ENCODE measurements around the gene MCM9.

MCM9 gene

DNA sequence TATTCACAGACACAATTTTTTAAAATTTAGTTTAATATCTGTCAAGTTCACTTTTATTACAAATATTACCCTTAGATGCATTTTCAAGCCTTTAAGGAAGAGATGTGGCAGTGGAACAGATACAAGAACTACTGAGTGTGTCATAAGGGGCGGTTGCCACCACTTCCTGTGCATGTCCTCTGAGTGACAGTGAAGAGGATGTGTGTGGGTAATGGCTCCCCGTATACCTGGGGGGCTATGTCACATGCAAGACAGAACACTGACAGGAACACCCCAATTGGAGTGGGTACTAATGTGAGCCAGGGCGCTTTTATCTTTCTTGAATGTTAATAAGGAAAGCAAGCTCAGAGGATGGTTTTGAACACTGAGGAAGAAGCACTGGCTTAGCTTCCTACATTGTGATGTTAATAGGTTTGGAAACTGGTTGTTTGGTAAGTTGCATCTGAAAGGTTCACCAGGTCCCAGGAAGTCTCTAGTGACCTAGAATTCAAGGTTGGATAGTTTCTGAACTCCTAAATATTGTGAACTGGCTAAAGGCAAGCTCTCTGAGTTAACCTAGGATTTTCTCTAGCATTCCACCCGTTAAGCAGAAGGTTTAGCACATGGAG lies 124.4 kb downstream of the MCM9 start:
- peaks cover 12% of the 10 kb centered on the region; the same call in 1 of the 2 replicates for H3K36me3 ChIP-seq (ENCODE audit: insufficient read depth, low read length)
- no peak overlapping the region for H2AFZ ChIP-seq (ENCODE audit: low read length)
- H3F3A ChIP-seq (ENCODE audit: insufficient read depth, low read length), result no peaks in the 10 kb centered on the region
- H3K9ac ChIP-seq (ENCODE audit: low read length), result no peak overlapping the region
- no peak for TF ChIP-seq EZH2 (IDR thresholded peaks at IDR 0.05; ENCODE audit: borderline replicate concordance, low read length)
- TF ChIP-seq, protein P1, sequence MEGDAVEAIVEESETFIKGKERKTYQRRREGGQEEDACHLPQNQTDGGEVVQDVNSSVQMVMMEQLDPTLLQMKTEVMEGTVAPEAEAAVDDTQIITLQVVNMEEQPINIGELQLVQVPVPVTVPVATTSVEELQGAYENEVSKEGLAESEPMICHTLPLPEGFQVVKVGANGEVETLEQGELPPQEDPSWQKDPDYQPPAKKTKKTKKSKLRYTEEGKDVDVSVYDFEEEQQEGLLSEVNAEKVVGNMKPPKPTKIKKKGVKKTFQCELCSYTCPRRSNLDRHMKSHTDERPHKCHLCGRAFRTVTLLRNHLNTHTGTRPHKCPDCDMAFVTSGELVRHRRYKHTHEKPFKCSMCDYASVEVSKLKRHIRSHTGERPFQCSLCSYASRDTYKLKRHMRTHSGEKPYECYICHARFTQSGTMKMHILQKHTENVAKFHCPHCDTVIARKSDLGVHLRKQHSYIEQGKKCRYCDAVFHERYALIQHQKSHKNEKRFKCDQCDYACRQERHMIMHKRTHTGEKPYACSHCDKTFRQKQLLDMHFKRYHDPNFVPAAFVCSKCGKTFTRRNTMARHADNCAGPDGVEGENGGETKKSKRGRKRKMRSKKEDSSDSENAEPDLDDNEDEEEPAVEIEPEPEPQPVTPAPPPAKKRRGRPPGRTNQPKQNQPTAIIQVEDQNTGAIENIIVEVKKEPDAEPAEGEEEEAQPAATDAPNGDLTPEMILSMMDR (IDR thresholded peaks at IDR 0.05; ENCODE audit: low read length), result no peak
- H3K27me3 ChIP-seq (ENCODE audit: insufficient read depth, low read length), result no peaks in the 10 kb centered on the region
- no peaks in the 10 kb centered on the region for H4K20me1 ChIP-seq (ENCODE audit: insufficient read depth, low read length)
- no peaks in the 10 kb centered on the region for H3K9me2 ChIP-seq (ENCODE audit: low read depth, low read length)
- no peaks in the 10 kb centered on the region for H3K9me3 ChIP-seq (ENCODE audit: low read length)
- H3K4me1 ChIP-seq (ENCODE audit: insufficient read depth, low read length, severe bottlenecking), result peaks cover 22% of the 10 kb centered on the region
- H3K27ac ChIP-seq (ENCODE audit: low read depth, low read length, poor library complexity, severe bottlenecking), result peak overlapping the region; percentile 38
- peak overlapping the region; percentile 8; the same call in 1 of the 2 replicates for H3K4me2 ChIP-seq (ENCODE audit: low read length)
- H3K79me2 ChIP-seq (ENCODE audit: insufficient read depth, low read length), result no peaks in the 10 kb centered on the region
- no peak overlapping the region for H3K4me3 ChIP-seq (ENCODE audit: low read depth, low read length, poor library complexity, severe bottlenecking)

DNA sequence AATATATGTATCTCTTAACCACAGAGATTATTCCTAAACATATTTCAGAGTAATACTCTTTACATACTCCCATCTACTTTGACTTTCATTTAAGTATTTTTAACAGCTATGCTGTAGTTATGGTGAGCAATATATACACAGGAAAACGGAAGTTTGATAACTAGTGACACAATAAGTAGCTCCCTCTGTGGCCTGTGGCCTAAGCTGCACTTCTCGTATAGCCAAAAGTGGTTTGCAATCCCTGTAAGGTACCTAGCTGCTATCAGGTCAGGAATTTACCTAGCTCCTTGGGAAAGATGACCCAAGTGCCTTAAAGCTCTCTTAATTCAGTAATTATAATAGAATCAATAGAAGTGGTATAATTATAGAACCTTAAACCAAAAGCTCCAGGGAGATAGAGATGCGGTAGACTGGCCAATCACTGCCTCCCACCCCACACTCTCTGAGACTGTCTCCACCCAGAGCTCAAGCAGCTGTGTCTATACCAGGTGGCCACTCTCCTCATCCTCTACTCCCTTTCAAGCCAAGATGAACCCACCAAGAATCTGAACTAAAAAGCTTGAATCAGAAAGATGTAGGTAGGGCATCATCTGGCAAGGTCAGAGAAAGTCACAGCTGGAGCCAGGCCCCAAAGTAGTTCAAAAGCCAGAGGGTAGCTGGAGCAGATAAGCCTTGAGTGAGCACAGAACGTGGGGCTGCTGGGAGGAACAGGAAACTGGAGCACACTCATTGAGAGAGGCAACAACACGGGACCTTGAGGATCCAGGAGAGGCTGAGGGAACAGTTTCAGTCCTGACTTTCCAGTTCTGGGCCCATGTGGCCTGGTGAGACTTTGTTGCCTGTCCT lies 125.9 kb downstream of the MCM9 start:
- TF ChIP-seq, protein P1 (IDR thresholded peaks at IDR 0.05; ENCODE audit: low read length), result 0 out of 2 replicates have a peak, but pooled peaks have one; percentile 15
- no peak for TF ChIP-seq EZH2 (IDR thresholded peaks at IDR 0.05; ENCODE audit: borderline replicate concordance, low read length)
- H3K79me2 ChIP-seq (ENCODE audit: insufficient read depth, low read length), result no peaks in the 10 kb centered on the region
- H3K27me3 ChIP-seq (ENCODE audit: insufficient read depth, low read length), result no peaks in the 10 kb centered on the region
- H3K4me3 ChIP-seq (ENCODE audit: low read depth, low read length, poor library complexity, severe bottlenecking), result no peak overlapping the region
- H3K27ac ChIP-seq (ENCODE audit: low read depth, low read length, poor library complexity, severe bottlenecking), result peak overlapping the region; percentile 22
- peaks cover 22% of the 10 kb centered on the region for H3K4me1 ChIP-seq (ENCODE audit: insufficient read depth, low read length, severe bottlenecking)
- H3K36me3 ChIP-seq (ENCODE audit: insufficient read depth, low read length), result peaks cover 8% of the 10 kb centered on the region; the same call in 1 of the 2 replicates
- no peaks in the 10 kb centered on the region for H4K20me1 ChIP-seq (ENCODE audit: insufficient read depth, low read length)
- no peak overlapping the region for H2AFZ ChIP-seq (ENCODE audit: low read length)
- H3F3A ChIP-seq (ENCODE audit: insufficient read depth, low read length), result no peaks in the 10 kb centered on the region
- no peaks in the 10 kb centered on the region for H3K9me2 ChIP-seq (ENCODE audit: low read depth, low read length)
- no peaks in the 10 kb centered on the region for H3K9me3 ChIP-seq (ENCODE audit: low read length)
- no peak overlapping the region for H3K9ac ChIP-seq (ENCODE audit: low read length)
- H3K4me2 ChIP-seq (ENCODE audit: low read length), result no peak overlapping the region; the same call in 1 of the 2 replicates

DNA sequence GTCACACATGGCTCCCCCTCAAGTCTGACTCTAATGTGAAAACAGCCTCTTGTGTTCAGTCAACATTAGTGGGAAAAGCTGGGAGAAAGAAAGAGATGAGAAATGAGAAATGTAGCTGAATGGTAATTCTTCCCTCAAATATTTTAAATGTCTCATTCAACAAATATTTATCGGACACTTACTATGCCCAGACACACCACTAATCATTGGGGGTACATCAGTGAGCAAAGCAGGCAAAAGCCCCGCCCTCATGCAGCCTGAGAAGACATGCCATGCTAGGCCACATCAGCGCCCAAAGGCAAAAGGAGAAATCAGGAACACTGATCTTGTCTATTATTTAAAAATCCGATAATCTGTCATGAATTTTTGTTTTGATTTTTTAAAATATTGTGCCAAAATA lies 130.9 kb downstream of the MCM9 start:
- no peak overlapping the region for H3K9ac ChIP-seq (ENCODE audit: low read length)
- H3K4me2 ChIP-seq (ENCODE audit: low read length), result no peak overlapping the region
- no peaks in the 10 kb centered on the region for H4K20me1 ChIP-seq (ENCODE audit: insufficient read depth, low read length)
- H3K27me3 ChIP-seq (ENCODE audit: insufficient read depth, low read length), result no peaks in the 10 kb centered on the region
- H3K4me3 ChIP-seq (ENCODE audit: low read depth, low read length, poor library complexity, severe bottlenecking), result no peak overlapping the region
- no peaks in the 10 kb centered on the region for H3K36me3 ChIP-seq (ENCODE audit: insufficient read depth, low read length)
- no peak overlapping the region for H3K27ac ChIP-seq (ENCODE audit: low read depth, low read length, poor library complexity, severe bottlenecking)
- H2AFZ ChIP-seq (ENCODE audit: low read length), result no peak overlapping the region
- TF ChIP-seq EZH2 (IDR thresholded peaks at IDR 0.05; ENCODE audit: borderline replicate concordance, low read length), result no peak
- TF ChIP-seq, protein P1 (IDR thresholded peaks at IDR 0.05; ENCODE audit: low read length), result no peak
- no peaks in the 10 kb centered on the region for H3K79me2 ChIP-seq (ENCODE audit: insufficient read depth, low read length)
- no peaks in the 10 kb centered on the region for H3K9me2 ChIP-seq (ENCODE audit: low read depth, low read length)
- no peaks in the 10 kb centered on the region for H3K9me3 ChIP-seq (ENCODE audit: low read length)
- peaks cover 16% of the 10 kb centered on the region for H3K4me1 ChIP-seq (ENCODE audit: insufficient read depth, low read length, severe bottlenecking)
- no peaks in the 10 kb centered on the region for H3F3A ChIP-seq (ENCODE audit: insufficient read depth, low read length)
